NCI-H1930 (cell line): ENCODE results near the gene AFF3.

Experiments
- DNase-seq, 2 experiments: peaks; one replicate each; lab custom pipeline; 2025; lab: John Stamatoyannopoulos, UW

AFF3 gene

GRCh38 chr2:100008956-100009355, 133.4 kb downstream of the AFF3 start:
- no peak for DNase-seq

- no peak for DNase-seq
Observed at GRCh38 chr2:100006516-100006915, 135.9 kb downstream of the AFF3 start.

- no peak for DNase-seq
Observed at GRCh38 chr2:100004959-100005387, 137.4 kb downstream of the AFF3 start.

GRCh38 chr2:100004348-100004884, 138.0 kb downstream of the AFF3 start:
- DNase-seq: no peak

GRCh38 chr2:100002059-100002458, 140.3 kb downstream of the AFF3 start:
- DNase-seq: no peak

- no peak for DNase-seq
Observed at GRCh38 chr2:100000915-100001707, 141.3 kb downstream of the AFF3 start.

- no peak for DNase-seq
Observed at GRCh38 chr2:99998651-99999320, 143.6 kb downstream of the AFF3 start.

GRCh38 chr2:99989905-99990304, 152.5 kb downstream of the AFF3 start:
- no peak for DNase-seq

- no peak for DNase-seq
Observed at GRCh38 chr2:99988599-99988998, 153.8 kb downstream of the AFF3 start.

GRCh38 chr2:99987160-99987559, 155.2 kb downstream of the AFF3 start:
- DNase-seq: peak in 1 of 2 experiments; percentile 39

- peak in 1 of 2 experiments; percentile 43 for DNase-seq
Observed at GRCh38 chr2:99984799-99985515, 157.4 kb downstream of the AFF3 start.

GRCh38 chr2:99982744-99983143, 159.6 kb downstream of the AFF3 start:
- no peak for DNase-seq

- DNase-seq: no peak
Observed at GRCh38 chr2:99981840-99982239, 160.6 kb downstream of the AFF3 start.

GRCh38 chr2:99980176-99980575, 162.2 kb downstream of the AFF3 start:
- DNase-seq: no peak

GRCh38 chr2:99977966-99978365, 164.4 kb downstream of the AFF3 start:
- no peak for DNase-seq

- DNase-seq: no peak
Observed at GRCh38 chr2:99975386-99975785, 167.0 kb downstream of the AFF3 start.

GRCh38 chr2:99974682-99975375, 167.6 kb downstream of the AFF3 start:
- no peak for DNase-seq

GRCh38 chr2:99974275-99974674, 168.1 kb downstream of the AFF3 start:
- peak; percentile 9 to 33 for DNase-seq

- no peak for DNase-seq
Observed at GRCh38 chr2:99971326-99971900, 171.0 kb downstream of the AFF3 start.

GRCh38 chr2:99970292-99970868, 172.0 kb downstream of the AFF3 start:
- DNase-seq: no peak
